ENCODE data around the gene SRP9.
"Not testable (repeated sequence)": the region's sequence is repeated elsewhere in the genome, so short reads cannot be mapped to it uniquely, and the experiment has no call there.

The SRP9 gene

GRCh38 chr1:225776294-225776693, 1.3 kb upstream of the SRP9 start:
- H2AK5ac ChIP-seq (ENCODE audit: low read length): no peak overlapping the region
- no peak for DNase-seq
- no peak overlapping the region for H4K5ac ChIP-seq (ENCODE audit: low read length)
- no peaks in the 10 kb centered on the region for H3K36me3 ChIP-seq (ENCODE audit: control insufficient read depth, insufficient read depth, low read length)
- H3K4ac ChIP-seq (ENCODE audit: low read depth, low read length): no peak overlapping the region
- no peak overlapping the region for H3K18ac ChIP-seq (ENCODE audit: low read length)
- no peak overlapping the region for H2BK120ac ChIP-seq (ENCODE audit: low read depth, low read length)
- H3K56ac ChIP-seq (ENCODE audit: low read length): no peak overlapping the region
- H3K23ac ChIP-seq (ENCODE audit: low read length): no peak overlapping the region
- no CpG with 5 or more reads among the region's 4 CpGs for WGBS (ENCODE audit: extremely low coverage, insufficient coverage, low lambda C conversion rate)
- peaks cover 30% of the 10 kb centered on the region for H3K79me2 ChIP-seq (ENCODE audit: control insufficient read depth, insufficient read depth, low read length)
- no peak overlapping the region for H4K8ac ChIP-seq (ENCODE audit: low read depth, low read length)
- no peak overlapping the region for H3K27ac ChIP-seq (ENCODE audit: low read depth, low read length)
- H3K27me3 ChIP-seq (ENCODE audit: insufficient read depth, low read length, poor library complexity): no peaks in the 10 kb centered on the region
- H3K4me3 ChIP-seq (ENCODE audit: low read length): no peak overlapping the region
- H3K79me1 ChIP-seq (ENCODE audit: low read length): no peaks in the 10 kb centered on the region
- H2BK15ac ChIP-seq (replicated peaks; ENCODE audit: low read depth): no peak overlapping the region
- no peak overlapping the region for H3K4me2 ChIP-seq (ENCODE audit: low read length)
- peaks cover 5% of the 10 kb centered on the region for H3K4me1 ChIP-seq (ENCODE audit: control insufficient read depth, low read depth, low read length)
- no peak overlapping the region for H2BK5ac ChIP-seq (ENCODE audit: low read length)
- H3K9ac ChIP-seq (ENCODE audit: low read length): no peak overlapping the region

- Histone ChIP-seq H3K79me1 (ENCODE audit: low read length) (no peaks in the 10 kb centered on the region), H2BK120ac (ENCODE audit: low read depth, low read length) (no peak overlapping the region), H3K79me2 (ENCODE audit: control insufficient read depth, insufficient read depth, low read length) (peaks cover 35% of the 10 kb centered on the region)
Measured at GRCh38 chr1:225777058-225777582, 506 bp upstream of the SRP9 start.

GRCh38 chr1:225778337-225778669, 677 bp downstream of the SRP9 start:
- H2AK5ac ChIP-seq (ENCODE audit: low read length): peak overlapping the region; percentile 97
- H3K4me3 ChIP-seq (ENCODE audit: low read length): peak overlapping the region; percentile 97
- no peaks in the 10 kb centered on the region for H3K27me3 ChIP-seq (ENCODE audit: insufficient read depth, low read length, poor library complexity)
- peak overlapping the region; percentile 41 for H3K4me2 ChIP-seq (ENCODE audit: low read length)
- H4K8ac ChIP-seq (ENCODE audit: low read depth, low read length): no peak overlapping the region
- DNase-seq: no peak
- no peak overlapping the region for H2BK5ac ChIP-seq (ENCODE audit: low read length)
- peaks cover 2% of the 10 kb centered on the region for H3K36me3 ChIP-seq (ENCODE audit: control insufficient read depth, insufficient read depth, low read length)
- no peak overlapping the region for H4K5ac ChIP-seq (ENCODE audit: low read length)
- H3K79me2 ChIP-seq (ENCODE audit: control insufficient read depth, insufficient read depth, low read length): peaks cover 43% of the 10 kb centered on the region
- H3K23ac ChIP-seq (ENCODE audit: low read length): no peak overlapping the region
- H3K79me1 ChIP-seq (ENCODE audit: low read length): peaks cover 3% of the 10 kb centered on the region
- H3K4me1 ChIP-seq (ENCODE audit: control insufficient read depth, low read depth, low read length): peaks cover 3% of the 10 kb centered on the region
- H3K9ac ChIP-seq (ENCODE audit: low read length): peak overlapping the region; percentile 98
- H3K27ac ChIP-seq (ENCODE audit: low read depth, low read length): peak overlapping the region; percentile 83
- H3K56ac ChIP-seq (ENCODE audit: low read length): peak overlapping the region; percentile 100
- peak overlapping the region; percentile 57 for H3K18ac ChIP-seq (ENCODE audit: low read length)
- H2BK15ac ChIP-seq (replicated peaks; ENCODE audit: low read depth): no peak overlapping the region
- H3K4ac ChIP-seq (ENCODE audit: low read depth, low read length): no peak overlapping the region
- H2BK120ac ChIP-seq (ENCODE audit: low read depth, low read length): no peak overlapping the region
- no CpG with 5 or more reads among the region's 3 CpGs for WGBS (ENCODE audit: extremely low coverage, insufficient coverage, low lambda C conversion rate)

More at GRCh38 chr1:225777058-225777582, 506 bp upstream of the SRP9 start:
- peak overlapping the region; percentile 12 for H3K18ac ChIP-seq (ENCODE audit: low read length)
- no peaks in the 10 kb centered on the region for H3K27me3 ChIP-seq (ENCODE audit: insufficient read depth, low read length, poor library complexity)
- no peaks in the 10 kb centered on the region for H3K36me3 ChIP-seq (ENCODE audit: control insufficient read depth, insufficient read depth, low read length)
- H3K4me3 ChIP-seq (ENCODE audit: low read length): no peak overlapping the region
- peaks cover 3% of the 10 kb centered on the region for H3K4me1 ChIP-seq (ENCODE audit: control insufficient read depth, low read depth, low read length)
- no peak overlapping the region for H4K8ac ChIP-seq (ENCODE audit: low read depth, low read length)
- H3K23ac ChIP-seq (ENCODE audit: low read length): no peak overlapping the region
- H2AK5ac ChIP-seq (ENCODE audit: low read length): no peak overlapping the region
- H3K27ac ChIP-seq (ENCODE audit: low read depth, low read length): no peak overlapping the region
- peak overlapping the region; percentile 59 for H3K56ac ChIP-seq (ENCODE audit: low read length)
- peak overlapping the region; percentile 53 for H3K9ac ChIP-seq (ENCODE audit: low read length)
- no peak for DNase-seq
- no CpG with 5 or more reads among the region's 18 CpGs for WGBS (ENCODE audit: extremely low coverage, insufficient coverage, low lambda C conversion rate)
- H4K5ac ChIP-seq (ENCODE audit: low read length): no peak overlapping the region
- no peak overlapping the region for H2BK5ac ChIP-seq (ENCODE audit: low read length)
- no peak overlapping the region for H3K4ac ChIP-seq (ENCODE audit: low read depth, low read length)
- no peak overlapping the region for H2BK15ac ChIP-seq (replicated peaks; ENCODE audit: low read depth)
- H3K4me2 ChIP-seq (ENCODE audit: low read length): peak overlapping the region; percentile 23

GRCh38 chr1:225779165-225779564, 1.5 kb downstream of the SRP9 start:
- not testable (repeated sequence) for H3K27me3 ChIP-seq (ENCODE audit: insufficient read depth, low read length, poor library complexity)

GRCh38 chr1:225780134-225780533, 2.5 kb downstream of the SRP9 start:
- no peak overlapping the region for H2AK5ac ChIP-seq (ENCODE audit: low read length)
- no peak overlapping the region for H4K5ac ChIP-seq (ENCODE audit: low read length)
- no peak overlapping the region for H3K56ac ChIP-seq (ENCODE audit: low read length)
- H3K27ac ChIP-seq (ENCODE audit: low read depth, low read length): no peak overlapping the region
- H3K79me2 ChIP-seq (ENCODE audit: control insufficient read depth, insufficient read depth, low read length): peaks cover 51% of the 10 kb centered on the region
- WGBS (ENCODE audit: extremely low coverage, insufficient coverage, low lambda C conversion rate): no CpG with 5 or more reads among the region's 5 CpGs
- H3K4me1 ChIP-seq (ENCODE audit: control insufficient read depth, low read depth, low read length): peaks cover 3% of the 10 kb centered on the region
- H3K9ac ChIP-seq (ENCODE audit: low read length): no peak overlapping the region
- no peak for DNase-seq
- H3K4me2 ChIP-seq (ENCODE audit: low read length): no peak overlapping the region
- no peak overlapping the region for H2BK120ac ChIP-seq (ENCODE audit: low read depth, low read length)
- peaks cover 2% of the 10 kb centered on the region for H3K36me3 ChIP-seq (ENCODE audit: control insufficient read depth, insufficient read depth, low read length)
- no peak overlapping the region for H3K18ac ChIP-seq (ENCODE audit: low read length)
- no peak overlapping the region for H2BK5ac ChIP-seq (ENCODE audit: low read length)
- H3K79me1 ChIP-seq (ENCODE audit: low read length): peaks cover 3% of the 10 kb centered on the region
- no peak overlapping the region for H2BK15ac ChIP-seq (replicated peaks; ENCODE audit: low read depth)
- H3K27me3 ChIP-seq (ENCODE audit: insufficient read depth, low read length, poor library complexity): no peaks in the 10 kb centered on the region
- H4K8ac ChIP-seq (ENCODE audit: low read depth, low read length): no peak overlapping the region
- H3K4me3 ChIP-seq (ENCODE audit: low read length): no peak overlapping the region
- no peak overlapping the region for H3K4ac ChIP-seq (ENCODE audit: low read depth, low read length)
- H3K23ac ChIP-seq (ENCODE audit: low read length): no peak overlapping the region

More at GRCh38 chr1:225779165-225779564, 1.5 kb downstream of the SRP9 start:
- not testable (repeated sequence) for H2AK5ac ChIP-seq (ENCODE audit: low read length); H3K27ac ChIP-seq (ENCODE audit: low read depth, low read length); H2BK15ac ChIP-seq (replicated peaks; ENCODE audit: low read depth); H3K4me1 ChIP-seq (ENCODE audit: control insufficient read depth, low read depth, low read length); H3K36me3 ChIP-seq (ENCODE audit: control insufficient read depth, insufficient read depth, low read length); H3K4me3 ChIP-seq (ENCODE audit: low read length); H2BK120ac ChIP-seq (ENCODE audit: low read depth, low read length); DNase-seq; H3K18ac ChIP-seq (ENCODE audit: low read length); H2BK5ac ChIP-seq (ENCODE audit: low read length); H3K79me1 ChIP-seq (ENCODE audit: low read length); H3K23ac ChIP-seq (ENCODE audit: low read length); H4K5ac ChIP-seq (ENCODE audit: low read length); H3K4ac ChIP-seq (ENCODE audit: low read depth, low read length); H4K8ac ChIP-seq (ENCODE audit: low read depth, low read length)
- Histone ChIP-seq H3K4me2 (ENCODE audit: low read length) (peak overlapping the region; percentile 12), H3K79me2 (ENCODE audit: control insufficient read depth, insufficient read depth, low read length) (peaks cover 49% of the 10 kb centered on the region), H3K9ac (ENCODE audit: low read length) (peak overlapping the region; percentile 98), H3K56ac (ENCODE audit: low read length) (peak overlapping the region; percentile 65)
- no CpG with 5 or more reads among the region's 13 CpGs for WGBS (ENCODE audit: extremely low coverage, insufficient coverage, low lambda C conversion rate)

- H2BK5ac ChIP-seq (ENCODE audit: low read length): no peak overlapping the region
- no peak overlapping the region for H4K5ac ChIP-seq (ENCODE audit: low read length)
- no peak overlapping the region for H3K4ac ChIP-seq (ENCODE audit: low read depth, low read length)
- no peak overlapping the region for H2AK5ac ChIP-seq (ENCODE audit: low read length)
- no CpG with 5 or more reads among the region's 1 CpG for WGBS (ENCODE audit: extremely low coverage, insufficient coverage, low lambda C conversion rate)
- H3K79me1 ChIP-seq (ENCODE audit: low read length): peaks cover 3% of the 10 kb centered on the region
- H3K4me2 ChIP-seq (ENCODE audit: low read length): no peak overlapping the region
- no peak overlapping the region for H2BK15ac ChIP-seq (replicated peaks; ENCODE audit: low read depth)
- no peak for DNase-seq
- H2BK120ac ChIP-seq (ENCODE audit: low read depth, low read length): no peak overlapping the region
- H3K9ac ChIP-seq (ENCODE audit: low read length): no peak overlapping the region
- H3K27me3 ChIP-seq (ENCODE audit: insufficient read depth, low read length, poor library complexity): no peaks in the 10 kb centered on the region
- no peak overlapping the region for H3K4me3 ChIP-seq (ENCODE audit: low read length)
- H3K36me3 ChIP-seq (ENCODE audit: control insufficient read depth, insufficient read depth, low read length): peaks cover 2% of the 10 kb centered on the region
- peaks cover 51% of the 10 kb centered on the region for H3K79me2 ChIP-seq (ENCODE audit: control insufficient read depth, insufficient read depth, low read length)
- H3K18ac ChIP-seq (ENCODE audit: low read length): no peak overlapping the region
- H3K4me1 ChIP-seq (ENCODE audit: control insufficient read depth, low read depth, low read length): peaks cover 3% of the 10 kb centered on the region
- no peak overlapping the region for H3K27ac ChIP-seq (ENCODE audit: low read depth, low read length)
- no peak overlapping the region for H3K23ac ChIP-seq (ENCODE audit: low read length)
- H4K8ac ChIP-seq (ENCODE audit: low read depth, low read length): no peak overlapping the region
- H3K56ac ChIP-seq (ENCODE audit: low read length): peak overlapping the region; percentile 9
Measured at GRCh38 chr1:225780630-225781029, 3.0 kb downstream of the SRP9 start.
